K562 treated with DMSO at 1 percent for 12 hours (cell line): ENCODE measurements around the gene IYD. TPM values are rescaled to one million over a fixed set of nuclear protein-coding genes. Genes with fewer than 3 reads are reported as not detected.

Source experiments
- total RNA-seq: library from RNA; unstranded; fragments of 300-600 nt; gene quantifications from 2 replicates; pipeline ENCODE4 v1.2.3, GENCODE V29; 2022; ENCODE audit not compliant: insufficient read depth

IYD gene, protein sequence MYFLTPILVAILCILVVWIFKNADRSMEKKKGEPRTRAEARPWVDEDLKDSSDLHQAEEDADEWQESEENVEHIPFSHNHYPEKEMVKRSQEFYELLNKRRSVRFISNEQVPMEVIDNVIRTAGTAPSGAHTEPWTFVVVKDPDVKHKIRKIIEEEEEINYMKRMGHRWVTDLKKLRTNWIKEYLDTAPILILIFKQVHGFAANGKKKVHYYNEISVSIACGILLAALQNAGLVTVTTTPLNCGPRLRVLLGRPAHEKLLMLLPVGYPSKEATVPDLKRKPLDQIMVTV
- total RNA-seq: not detected in 2 replicates

DNA sequence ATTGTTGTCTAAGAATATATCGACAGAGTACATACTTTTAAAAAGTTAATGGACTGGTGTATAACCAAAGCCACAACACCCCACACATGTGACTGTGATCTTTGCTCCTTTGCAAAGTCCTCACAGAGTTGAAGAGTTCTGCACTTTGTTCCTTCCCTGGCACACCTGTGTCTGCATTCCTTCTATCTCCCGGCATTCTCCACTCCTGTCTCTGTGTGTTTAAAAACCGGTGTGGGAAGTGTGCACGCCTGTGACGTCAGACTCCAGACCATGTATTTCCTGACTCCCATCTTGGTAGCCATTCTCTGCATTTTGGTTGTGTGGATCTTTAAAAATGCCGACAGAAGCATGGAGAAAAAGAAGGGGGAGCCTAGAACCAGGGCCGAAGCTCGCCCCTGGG, at the start of gene IYD:
IYD (plus strand) TSS at position 251 of the 400 bp plus-strand sequence; CDS start at position 271, 20 bp downstream.

Other genes with a start within 250 kb of the IYD start
- 5.5 and 7.3 TPM in 2 replicates for gene PPP1R14C, start 226.0 kb upstream of the IYD start, total RNA-seq
- gene PLEKHG1, start 230.9 kb downstream of the IYD start, total RNA-seq: not detected in 2 replicates